HK-2 (cell line): Measurements from ENCODE around the gene DUS2.
"Not testable (repeated sequence)": the region's sequence is repeated elsewhere in the genome, so short reads cannot be mapped to it uniquely, and the experiment has no call there.

Experiments
- DNase-seq: peaks from one replicate; pipeline ENCODE4 v3.0.0-alpha.2; 2018; ENCODE audit not compliant: unreplicated experiment

Gene DUS2

DNA sequence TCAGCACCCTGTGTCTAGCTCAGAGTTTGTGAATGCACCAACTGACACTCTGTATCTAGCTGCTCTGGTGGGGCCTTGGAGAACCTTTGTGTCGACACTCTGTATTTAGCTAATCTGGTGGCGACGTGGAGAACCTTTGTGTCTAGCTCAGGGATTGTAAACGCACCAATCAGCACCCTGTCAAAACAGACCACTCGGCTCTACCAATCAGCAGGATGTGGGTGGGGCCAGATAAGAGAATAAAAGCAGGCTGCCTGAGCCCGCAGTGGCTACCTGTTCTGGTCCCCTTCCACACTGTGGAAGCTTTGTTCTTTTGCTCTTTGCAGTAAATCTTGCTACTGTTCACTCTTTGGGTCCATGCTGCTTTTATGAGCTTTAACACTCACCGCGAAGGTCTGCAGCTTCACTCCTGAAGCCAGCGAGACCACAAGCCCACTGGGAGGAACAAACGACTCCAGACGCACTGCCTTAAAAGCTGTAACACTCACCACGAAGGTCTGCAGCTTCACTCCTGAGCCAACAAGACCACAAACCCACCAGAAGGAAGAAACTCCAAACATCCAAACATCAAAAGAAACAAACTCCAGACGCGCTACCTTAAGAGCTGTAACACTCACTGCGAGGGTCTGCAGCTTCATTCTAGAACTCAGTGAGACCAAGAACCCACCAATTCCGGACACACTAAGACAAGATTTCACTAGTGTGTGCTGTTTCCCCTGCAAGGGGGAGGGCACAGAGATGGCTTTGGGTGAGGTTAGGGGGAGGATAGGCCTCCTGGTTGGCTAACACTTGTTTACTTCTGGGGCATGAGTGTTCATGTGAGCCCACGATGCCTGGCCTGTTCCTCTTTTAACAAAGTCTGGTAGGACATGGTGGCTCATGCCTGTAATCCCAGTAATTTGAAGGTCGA is 24.1 kb upstream of the DUS2 start, which contains the start of gene DPEP2:
Gene DPEP2 (minus strand): TSS at position 706 of the 910 bp plus-strand sequence. CDS start 6,272 bp downstream, outside the sequence.
- DNase-seq, result not testable (repeated sequence)

DNA sequence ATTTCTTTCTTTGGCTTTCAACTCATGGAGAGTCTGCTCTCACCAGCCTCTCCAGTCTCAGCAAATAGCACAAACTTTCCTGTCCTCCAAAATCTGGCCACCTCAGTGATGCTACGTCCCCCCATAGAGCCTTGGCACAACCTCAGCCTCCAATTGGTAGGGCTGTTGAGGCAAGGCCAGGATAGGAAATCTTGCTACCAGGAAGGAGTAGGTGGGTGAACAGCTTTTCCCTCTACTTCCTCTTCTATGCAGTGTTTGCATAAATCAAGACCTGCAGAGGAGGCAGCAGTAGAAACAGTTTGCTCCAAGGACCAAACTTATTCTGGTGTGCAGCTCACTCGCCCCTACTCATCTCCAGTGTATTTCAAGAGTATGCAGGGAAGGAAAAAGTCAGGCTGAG is 23.1 kb upstream of the DUS2 start:
- DNase-seq, result no peak

DNA sequence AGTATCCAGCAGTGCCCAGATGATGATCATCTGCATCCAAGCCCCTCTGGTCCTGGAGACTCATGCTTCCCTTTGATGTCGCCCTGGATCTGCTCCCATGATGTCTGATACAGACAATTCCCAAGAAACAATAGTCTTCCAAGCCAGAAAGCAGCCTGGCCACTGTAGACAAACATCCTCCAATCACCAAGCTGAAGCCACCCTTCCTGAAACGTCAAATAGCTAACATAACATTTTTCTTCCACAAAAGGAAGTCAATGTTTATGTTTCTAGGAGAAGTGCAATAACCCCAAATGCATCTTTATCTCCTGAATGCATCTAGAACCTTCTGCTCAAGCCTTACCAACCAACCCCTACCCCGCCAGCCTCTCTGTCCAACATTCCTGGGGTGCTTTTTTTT is 22.6 kb upstream of the DUS2 start:
- no peak for DNase-seq

DNA sequence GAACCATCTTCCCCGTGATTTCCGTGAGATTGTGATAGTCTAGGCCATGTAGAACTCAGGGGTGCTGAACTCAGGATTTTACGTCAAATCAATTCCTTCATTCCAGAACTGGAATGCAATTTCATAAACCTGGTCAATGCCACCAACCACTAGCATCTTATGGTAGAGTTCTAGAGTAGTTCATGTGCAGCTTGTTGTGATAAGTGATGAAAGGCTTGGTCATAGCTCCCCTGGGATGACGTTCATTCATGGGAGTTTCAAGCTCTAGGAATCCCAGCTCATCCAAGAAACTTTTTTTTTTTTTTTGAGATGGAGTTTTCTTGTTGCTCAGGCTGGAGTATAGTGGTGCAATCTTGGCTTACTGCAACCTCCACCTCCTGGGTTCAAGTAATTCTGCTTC is 20.1 kb upstream of the DUS2 start:
- DNase-seq, result no peak

DNA sequence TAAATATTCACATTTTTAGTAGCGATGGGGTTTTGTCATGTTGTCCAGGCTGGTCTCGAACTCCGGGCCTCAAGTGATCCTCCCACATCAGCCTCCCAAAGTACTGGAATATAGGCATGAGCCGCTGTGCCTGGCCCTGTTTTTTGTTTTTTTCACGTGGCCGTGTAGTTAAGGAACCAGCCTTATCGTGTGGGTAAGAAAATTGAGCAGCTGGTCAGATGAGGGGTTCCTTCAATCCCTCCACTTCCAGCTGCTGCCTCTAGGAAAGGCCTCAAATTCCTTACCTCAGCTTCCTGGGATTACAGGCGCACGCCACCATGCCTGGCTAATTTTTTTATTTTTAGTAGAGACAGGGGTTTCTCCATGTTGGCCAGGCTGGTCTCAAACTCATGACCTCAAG is 17.9 kb upstream of the DUS2 start:
- DNase-seq, result no peak

DNA sequence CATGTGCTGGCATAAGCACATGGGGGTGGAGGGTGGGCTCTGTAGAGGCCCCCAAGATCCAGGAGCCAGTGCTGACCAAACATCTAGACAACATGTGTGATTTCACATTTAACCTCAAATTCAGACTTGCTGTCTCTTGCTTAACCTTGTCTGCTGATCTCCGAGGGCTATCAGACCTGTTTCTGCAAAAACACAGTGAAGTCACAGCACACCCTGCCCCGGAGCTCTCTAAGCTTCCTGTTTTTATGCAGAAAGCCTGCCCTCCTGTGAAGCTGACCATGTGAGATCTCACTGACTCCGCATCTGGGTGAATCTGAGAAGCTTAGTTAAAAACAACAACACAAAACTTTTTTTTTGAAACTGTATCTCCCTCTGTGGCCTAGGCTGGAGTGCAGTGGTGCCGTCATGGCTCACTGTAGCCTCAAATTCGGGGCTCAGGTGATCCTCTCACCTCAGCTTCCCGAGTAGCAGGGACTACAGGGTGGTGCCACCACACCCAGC is 17.2 kb upstream of the DUS2 start:
- no peak for DNase-seq

DNA sequence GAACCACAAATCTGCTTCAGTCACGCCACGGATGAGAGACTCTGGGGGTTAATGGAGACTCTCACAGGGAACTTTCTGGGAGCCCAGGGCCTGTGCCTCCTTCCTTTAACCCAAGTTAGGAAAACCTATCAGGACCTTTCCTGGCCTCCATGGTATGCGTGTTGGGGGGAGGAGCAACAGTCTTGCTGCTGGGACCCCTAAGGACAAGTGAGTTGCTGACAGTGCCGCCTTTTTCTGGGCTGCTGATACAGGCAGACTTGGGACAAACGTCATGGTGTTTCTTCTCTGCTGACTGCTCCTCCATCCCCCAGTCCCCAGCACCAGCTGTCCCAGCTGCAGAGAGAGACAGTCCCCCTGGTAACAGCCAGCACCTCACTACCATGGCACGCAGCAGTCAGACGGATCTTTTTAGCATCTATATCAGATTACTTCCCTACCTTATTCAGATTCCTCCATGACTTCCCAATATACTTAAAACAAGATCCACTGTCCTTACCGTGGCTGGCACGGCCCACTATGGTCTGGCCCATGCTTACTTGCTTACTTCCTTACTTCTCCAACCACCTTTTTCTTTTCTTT is 13.8 kb upstream of the DUS2 start:
- DNase-seq, result no peak

DNA sequence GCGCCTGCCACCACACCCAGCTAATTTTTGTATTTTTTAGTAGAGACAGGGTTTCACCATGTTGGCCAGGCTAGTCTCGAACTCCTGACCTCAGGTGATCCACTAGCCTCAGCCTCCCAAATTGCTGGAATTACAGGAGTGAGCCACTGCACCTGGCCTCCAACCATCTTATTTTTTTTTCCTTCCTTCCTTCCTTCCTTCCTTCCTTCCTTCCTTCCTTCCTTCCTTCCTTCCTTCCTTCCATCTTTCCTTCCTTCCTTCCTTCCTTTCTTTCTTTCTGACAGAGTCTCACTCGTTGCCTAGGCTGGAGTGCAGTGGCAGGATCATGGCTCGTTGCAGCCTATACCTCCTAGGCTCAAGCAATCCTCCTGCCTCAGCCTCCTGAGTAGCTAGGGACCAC is 13.2 kb upstream of the DUS2 start:
- not testable (repeated sequence) for DNase-seq

DNA sequence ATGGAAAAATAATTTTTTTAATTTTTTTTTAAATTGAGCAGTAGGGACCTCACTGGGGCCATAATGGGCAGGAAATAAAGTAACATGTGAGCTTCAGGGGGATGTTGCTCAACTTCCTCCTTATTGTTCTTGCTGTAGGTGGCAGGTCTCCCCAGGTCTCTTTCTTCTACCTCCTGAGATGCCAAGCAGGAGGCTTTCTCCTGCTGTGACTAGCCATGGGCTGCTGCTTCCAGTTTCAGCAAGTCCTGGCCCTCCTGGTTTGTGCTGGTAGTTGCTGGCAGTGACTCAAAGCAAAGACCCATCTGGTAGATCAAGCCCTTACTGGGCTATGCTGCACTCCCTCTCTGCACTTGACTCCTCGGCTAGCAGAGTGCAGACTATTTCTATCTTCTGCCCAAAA is 9.6 kb upstream of the DUS2 start:
- DNase-seq, result no peak

DNA sequence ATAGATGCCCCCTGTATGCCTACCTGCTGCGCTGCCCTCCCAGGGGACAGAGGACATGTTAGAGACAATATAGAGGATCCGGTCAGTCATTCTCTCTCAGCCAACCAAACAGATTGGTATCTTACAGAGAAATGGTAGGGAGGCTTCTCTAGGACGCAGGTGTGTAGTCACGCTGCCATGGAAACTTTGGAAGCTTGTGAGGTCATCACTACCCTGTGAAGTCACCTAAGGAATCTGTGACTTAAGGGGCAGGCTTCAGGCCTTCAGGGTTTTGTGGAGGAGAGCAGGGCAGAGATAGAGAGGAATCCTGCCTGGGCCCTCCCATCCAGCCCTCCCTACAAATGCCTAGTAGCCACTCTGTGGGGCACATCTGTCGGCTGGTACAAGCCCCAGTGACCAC is 7.4 kb upstream of the DUS2 start, which contains the start of gene DPEP2NB:
Gene DPEP2NB (minus strand): TSS at position 231 of the 400 bp plus-strand sequence. CDS start 141 bp downstream, at position 90.
- DNase-seq, result no peak

DNA sequence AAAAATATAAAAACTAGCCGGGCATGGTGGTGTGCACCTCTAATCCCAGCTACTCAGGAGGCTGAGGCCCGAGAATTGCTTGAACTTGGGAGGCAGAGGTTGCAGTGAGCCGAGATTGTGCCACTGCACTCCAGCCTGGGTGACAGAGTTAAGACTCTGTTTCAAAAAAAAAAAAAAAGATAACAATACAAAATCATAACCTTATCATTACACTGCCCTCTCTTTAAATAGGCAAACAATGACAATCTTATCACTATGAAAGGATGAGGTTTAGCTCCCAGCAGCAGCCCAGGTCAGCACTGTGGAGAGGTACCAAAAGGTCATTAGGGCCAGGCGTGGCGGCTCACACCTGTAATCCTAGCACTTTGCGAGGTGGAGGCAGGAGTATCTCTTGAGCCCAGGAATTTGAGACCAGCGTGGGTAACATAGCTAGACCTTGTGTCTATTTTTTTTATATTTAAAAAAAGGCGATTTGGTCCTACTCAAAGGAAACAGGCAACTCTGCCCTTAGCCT is 3.9 kb upstream of the DUS2 start:
- DNase-seq, result no peak

DNA sequence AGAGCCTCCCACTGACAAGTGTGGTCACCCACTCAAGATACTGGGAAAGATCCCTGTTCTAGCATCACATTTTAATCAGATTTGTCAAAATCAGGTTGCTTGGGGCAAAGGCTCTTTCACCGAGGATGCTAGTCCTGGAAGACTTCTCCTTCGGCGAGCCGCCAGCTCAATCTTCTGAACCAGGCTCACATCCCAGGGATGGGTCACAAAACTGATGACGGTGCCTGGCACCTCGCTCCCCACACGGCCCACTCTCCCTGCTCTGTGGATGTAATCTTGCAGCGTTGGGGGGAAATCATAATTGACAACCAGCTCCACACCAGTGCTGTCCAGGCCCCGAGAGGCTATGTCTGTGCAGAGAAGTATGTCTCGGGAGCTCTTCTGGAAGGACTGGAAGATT is 1.6 kb upstream of the DUS2 start:
- no peak for DNase-seq

DNA sequence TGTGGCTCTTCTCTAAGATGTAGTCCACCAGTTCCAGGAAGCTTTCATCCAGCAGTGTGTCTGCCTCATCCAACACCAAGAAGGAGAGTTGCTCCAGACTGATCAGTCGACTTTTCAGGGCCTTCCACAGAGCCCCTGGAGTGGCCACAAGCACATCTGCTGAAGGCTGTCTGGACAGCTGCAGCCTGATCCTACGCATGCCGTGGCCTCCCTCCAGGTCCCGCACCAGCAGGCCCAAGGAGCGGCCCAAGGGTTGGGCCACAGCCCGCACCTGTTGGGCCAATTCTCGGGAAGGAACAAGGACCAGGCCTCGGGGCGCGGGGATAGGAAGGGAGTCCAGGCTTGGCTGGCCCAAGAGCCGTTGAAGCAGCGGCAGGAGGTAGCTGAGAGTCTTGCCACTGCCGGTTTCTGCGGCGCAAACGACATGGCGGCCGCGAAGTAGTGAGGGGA is 781 bp upstream of the DUS2 start:
- peak; percentile 8 for DNase-seq

DNA sequence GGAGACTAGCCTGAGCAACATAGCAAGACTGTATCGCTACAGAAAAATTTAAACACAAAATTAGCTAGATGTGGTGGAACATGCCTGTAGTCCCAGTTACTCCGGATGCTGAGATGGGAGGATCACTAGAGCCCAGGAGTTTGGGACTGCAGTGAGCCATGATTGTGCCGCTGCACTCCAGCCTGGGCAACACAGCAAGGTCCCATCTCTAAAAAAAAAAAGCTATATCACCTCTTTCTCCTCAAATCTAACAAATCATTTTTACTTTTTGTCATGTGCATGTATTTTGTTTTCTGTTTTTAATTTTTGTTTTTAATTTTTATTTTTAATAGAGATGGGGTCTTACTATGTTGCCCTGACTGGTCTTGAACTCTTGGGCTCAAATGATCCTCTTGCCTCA is 5.9 kb downstream of the DUS2 start:
- DNase-seq, result no peak

DNA sequence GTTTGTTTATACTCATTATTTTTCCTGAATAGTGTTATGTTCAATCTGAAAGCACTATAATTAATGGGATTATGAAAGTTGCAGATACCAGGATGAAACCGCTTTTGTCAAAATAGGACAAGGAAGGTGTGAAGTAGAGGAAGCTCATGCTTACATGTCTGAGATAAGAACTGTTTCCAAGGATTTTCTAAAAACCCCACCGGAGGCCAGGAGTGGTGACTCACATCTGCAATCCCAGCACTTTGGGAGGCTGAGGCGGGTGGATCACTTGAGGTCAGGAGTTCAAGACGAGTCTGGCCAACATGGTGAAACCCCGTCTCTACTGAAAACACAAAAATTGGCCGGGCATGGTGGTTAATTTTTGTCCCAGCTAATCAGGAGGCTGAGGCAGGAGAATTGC is 7.0 kb downstream of the DUS2 start:
- DNase-seq, result peak; percentile 34

DNA sequence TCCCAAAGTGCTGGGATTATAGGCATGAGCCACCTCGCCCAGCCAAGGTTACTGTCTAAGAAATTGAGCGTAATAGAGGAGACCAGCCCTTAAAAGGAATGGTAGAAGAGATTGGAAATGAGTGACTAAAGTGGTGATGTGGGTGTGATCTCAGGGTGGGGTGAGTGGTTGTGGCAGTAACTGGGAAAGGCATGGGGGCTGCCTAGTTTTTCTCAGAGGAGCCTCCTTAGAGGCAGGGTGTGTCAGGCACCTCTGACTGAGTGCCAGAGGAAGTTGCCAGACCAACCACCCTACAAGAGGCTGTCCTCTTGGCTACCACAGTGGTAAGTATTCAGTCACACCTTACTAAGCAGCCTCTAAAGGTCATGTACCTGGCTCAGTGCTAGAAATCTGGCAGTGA is 8.9 kb downstream of the DUS2 start:
- DNase-seq, result peak; percentile 67

DNA sequence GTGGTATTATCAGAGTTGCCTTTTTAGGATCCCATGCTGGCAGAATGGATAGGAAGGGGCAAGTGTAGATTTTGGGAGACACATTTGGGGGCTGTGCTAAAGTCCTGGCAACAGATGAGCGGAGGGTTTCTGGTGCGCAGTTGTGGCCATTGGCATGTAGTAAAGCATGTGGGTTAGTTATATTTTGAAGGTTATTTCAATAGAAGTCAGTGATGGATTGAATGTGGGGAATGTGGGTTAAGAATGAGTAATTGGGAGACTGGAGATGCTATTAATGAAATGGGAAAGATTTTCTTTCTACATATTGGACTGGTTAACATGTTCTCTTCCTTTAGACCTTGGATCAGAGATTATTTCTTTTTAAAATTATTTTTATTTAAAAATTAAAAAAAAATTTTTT is 10.0 kb downstream of the DUS2 start:
- no peak for DNase-seq

DNA sequence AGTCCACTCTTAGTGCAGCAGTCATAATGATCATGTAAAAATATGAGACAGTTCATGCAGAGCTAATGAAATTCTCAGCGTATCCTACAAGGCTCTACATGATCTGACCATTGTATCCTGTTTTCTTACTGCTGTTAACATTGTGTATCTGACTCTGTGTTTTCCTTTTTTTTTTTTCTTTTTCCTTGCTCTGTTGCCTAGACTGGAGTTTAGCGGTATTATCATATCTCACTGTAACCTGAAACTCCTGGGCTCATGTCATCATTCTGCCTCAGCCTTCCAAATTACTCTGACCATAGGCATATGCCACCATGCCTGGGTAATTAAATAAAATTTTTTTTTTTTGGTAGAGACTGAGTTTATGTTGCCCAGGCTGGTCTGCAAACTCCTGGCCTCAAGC is 12.1 kb downstream of the DUS2 start:
- no peak for DNase-seq

DNA sequence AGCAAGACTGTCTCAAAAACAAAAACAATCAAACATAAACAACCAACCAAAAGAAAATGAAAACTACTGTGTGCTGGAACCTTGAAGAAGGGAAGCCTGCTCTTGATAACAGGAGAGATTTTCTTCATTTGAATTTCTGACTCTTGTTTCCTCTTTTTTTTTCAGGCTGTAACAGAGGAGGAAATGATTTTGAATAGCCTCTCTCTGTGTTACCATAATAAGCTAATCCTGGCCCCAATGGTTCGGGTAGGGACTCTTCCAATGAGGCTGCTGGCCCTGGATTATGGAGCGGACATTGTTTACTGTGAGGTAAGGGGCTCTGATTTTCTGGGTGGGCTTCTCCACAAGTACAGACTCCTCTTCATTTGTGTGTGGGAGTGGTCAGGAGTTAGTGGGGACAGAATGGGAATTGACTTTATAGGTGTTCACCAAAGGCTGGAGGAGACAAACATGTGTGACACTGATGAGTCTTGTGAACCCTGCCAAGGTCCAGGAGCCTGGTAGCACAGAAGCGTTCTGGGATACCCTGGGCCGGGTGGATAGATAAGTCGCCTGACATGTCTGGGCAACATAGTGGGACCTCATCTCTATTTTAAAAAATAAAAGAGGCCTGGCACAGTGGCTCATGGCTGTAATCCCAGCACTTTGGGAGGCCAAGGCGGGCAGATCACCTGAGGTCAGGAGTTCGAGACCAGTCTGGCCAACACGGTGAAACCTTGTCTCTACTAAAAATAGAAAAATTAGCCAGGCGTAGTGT is 14.9 kb downstream of the DUS2 start:
- DNase-seq, result no peak

DNA sequence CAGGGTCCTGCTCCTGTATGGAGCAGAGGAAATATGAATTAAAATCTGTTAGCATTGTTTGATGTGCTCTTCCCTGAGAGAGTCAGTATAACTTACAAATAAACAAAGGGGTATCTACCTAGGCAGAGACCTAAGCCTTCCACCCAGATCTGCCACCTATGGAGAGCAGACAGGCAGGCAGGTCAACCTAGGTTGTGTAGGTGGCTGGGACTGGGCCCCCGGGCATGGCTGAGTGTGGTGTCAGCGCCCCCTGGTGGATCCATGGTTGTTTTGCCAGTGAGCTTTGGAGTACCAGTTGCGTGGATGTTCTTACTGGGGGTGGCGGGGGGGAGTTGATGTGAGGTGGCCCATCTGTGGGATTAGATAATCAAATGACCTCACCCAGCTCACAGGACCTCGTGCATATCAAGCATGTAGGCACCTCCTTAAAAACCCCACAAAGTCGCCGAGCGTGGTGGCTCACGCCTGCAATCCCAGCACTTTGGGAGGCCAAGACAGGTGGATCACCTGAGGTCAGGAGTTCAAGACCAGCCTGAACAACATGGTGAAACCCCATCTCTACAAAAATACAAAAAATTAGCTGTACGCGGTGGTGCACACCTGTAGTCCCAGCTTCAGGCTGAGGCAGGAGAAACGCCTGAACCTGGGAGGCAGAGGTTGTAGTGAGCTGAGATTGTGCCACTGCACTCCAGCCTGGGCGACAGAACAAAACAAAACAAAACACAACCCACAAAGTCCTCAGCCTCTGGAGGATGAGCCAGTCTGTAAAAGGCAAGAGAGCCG is 17.6 kb downstream of the DUS2 start:
- DNase-seq, result peak; percentile 90

DNA sequence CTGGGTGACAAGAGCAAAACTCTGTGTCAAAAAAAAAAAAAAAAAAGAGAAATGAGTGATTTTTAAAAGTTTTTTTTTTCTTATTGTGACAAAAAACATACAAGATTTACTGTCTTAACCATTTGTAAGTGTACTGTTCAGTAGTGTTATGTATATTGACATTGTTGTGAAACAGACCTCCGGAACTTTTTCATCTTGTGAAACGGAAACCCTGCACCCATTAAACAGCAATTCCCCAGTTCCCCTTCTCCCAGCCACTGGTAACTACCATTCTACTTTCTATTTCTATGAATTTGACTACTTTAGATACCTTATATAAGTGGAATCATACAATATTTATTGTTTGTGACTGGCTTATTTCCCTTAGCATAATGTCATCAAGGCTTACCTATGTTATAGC is 18.7 kb downstream of the DUS2 start:
- DNase-seq, result no peak
